Measurements from ENCODE around the gene RNU11. TPM values are rescaled to one million over a fixed set of nuclear protein-coding genes. Genes with fewer than 3 reads are reported as not detected.

Gene RNU11
- total RNA-seq, 1 experiment from 2014 or later, result not detected

DNA sequence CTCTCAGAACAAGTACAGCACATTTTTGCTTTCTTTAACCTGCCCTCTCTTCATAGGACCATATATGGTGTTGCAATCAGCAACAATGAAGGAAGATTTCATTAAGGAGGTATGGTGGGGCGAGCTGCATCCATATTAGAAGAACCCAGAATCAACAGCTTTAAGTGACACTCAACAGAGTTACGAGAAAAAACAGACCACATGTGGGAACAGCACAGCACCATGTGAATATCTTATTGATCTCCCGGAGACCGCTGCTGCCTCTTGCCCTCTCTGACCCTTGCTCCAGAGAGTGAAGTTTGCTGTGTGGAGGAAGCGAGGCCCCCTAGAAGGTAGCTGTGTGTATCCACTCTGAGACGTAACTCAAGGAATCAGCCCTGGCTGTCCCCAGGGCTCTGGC, 43.4 kb upstream of the RNU11 start:
- Histone ChIP-seq H3K23ac (ENCODE audit: insufficient read length, low read depth, low read length) (no peak overlapping the region), H3K18ac (ENCODE audit: insufficient read length, low read depth, low read length) (no peak overlapping the region), H2BK15ac (ENCODE audit: low read depth, low read length) (no peak overlapping the region), H2BK12ac (ENCODE audit: insufficient read length, low read depth, low read length) (no peak overlapping the region), H2BK20ac (ENCODE audit: low read depth, low read length, poor library complexity, severe bottlenecking) (no peak overlapping the region), H3K27ac (ENCODE audit: insufficient read length, low read depth, low read length) (no peak overlapping the region), H3K56ac (ENCODE audit: insufficient read length, low read depth, low read length) (no peak overlapping the region), H3K23me2 (ENCODE audit: insufficient read length, low read depth, low read length, poor library complexity, severe bottlenecking) (no peaks in the 10 kb centered on the region), H2BK120ac (ENCODE audit: low read depth, low read length, poor library complexity, severe bottlenecking) (no peak overlapping the region), H2AFZ (ENCODE audit: low read length) (no peak overlapping the region), H4K91ac (ENCODE audit: insufficient read length, low read depth, low read length) (no peak overlapping the region), H3K79me1 (ENCODE audit: insufficient read depth, low read depth, low read length, poor library complexity, severe bottlenecking) (no peaks in the 10 kb centered on the region), H3K9ac (ENCODE audit: extremely low read depth, insufficient read length, low read length) (no peak overlapping the region), H2AK5ac (ENCODE audit: insufficient read length, low read length) (no peak overlapping the region), H4K8ac (replicated peaks; ENCODE audit: insufficient read length, low read depth, low read length) (no peak overlapping the region), H3K27me3 (ENCODE audit: insufficient read depth, low read length) (no peaks in the 10 kb centered on the region), H3T11ph (ENCODE audit: low read length) (no peak overlapping the region), H3K4me2 (ENCODE audit: insufficient read depth, insufficient read length, low read length) (no peak overlapping the region), H3K79me2 (ENCODE audit: insufficient read depth, low read length) (no peaks in the 10 kb centered on the region), H3K4ac (ENCODE audit: low read depth, low read length) (no peak overlapping the region), H2BK5ac (ENCODE audit: insufficient read length, low read length) (no peak overlapping the region), H3K14ac (ENCODE audit: insufficient read depth, low read length) (no peak overlapping the region), H3K9me3 (ENCODE audit: control insufficient read depth, low read depth, low read length) (no peaks in the 10 kb centered on the region), H4K20me1 (ENCODE audit: control insufficient read depth, insufficient read depth, insufficient read length) (no peaks in the 10 kb centered on the region), H3K4me1 (ENCODE audit: insufficient read depth, low read length) (no peaks in the 10 kb centered on the region), H4K5ac (ENCODE audit: insufficient read length, low read depth, low read length) (no peak overlapping the region)
- no peak overlapping the region for H3K4me3 Mint-ChIP-seq
- peaks cover 5 to 16% of the 10 kb centered on the region in 2 experiments for H3K4me1 Mint-ChIP-seq
- H3K27me3 Mint-ChIP-seq (ENCODE audit: low read depth), result no peaks in the 10 kb centered on the region
- WGBS (ENCODE audit: extremely low coverage, insufficient read length, low lambda C conversion rate), result no CpG with 5 or more reads among the region's 6 CpGs
- TF ChIP-seq, protein P1, sequence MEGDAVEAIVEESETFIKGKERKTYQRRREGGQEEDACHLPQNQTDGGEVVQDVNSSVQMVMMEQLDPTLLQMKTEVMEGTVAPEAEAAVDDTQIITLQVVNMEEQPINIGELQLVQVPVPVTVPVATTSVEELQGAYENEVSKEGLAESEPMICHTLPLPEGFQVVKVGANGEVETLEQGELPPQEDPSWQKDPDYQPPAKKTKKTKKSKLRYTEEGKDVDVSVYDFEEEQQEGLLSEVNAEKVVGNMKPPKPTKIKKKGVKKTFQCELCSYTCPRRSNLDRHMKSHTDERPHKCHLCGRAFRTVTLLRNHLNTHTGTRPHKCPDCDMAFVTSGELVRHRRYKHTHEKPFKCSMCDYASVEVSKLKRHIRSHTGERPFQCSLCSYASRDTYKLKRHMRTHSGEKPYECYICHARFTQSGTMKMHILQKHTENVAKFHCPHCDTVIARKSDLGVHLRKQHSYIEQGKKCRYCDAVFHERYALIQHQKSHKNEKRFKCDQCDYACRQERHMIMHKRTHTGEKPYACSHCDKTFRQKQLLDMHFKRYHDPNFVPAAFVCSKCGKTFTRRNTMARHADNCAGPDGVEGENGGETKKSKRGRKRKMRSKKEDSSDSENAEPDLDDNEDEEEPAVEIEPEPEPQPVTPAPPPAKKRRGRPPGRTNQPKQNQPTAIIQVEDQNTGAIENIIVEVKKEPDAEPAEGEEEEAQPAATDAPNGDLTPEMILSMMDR (conservative IDR thresholded peaks at IDR 0.05), result no peak
- peaks cover 8 to 30% (median 20%) of the 10 kb centered on the region in 3 experiments for H3K36me3 Mint-ChIP-seq (ENCODE audit: insufficient read depth in 1 of 3, low read depth in 3 of 3)
- no peak for DNase-seq
- H3K27ac Mint-ChIP-seq, result peak overlapping the region in 1 of 3 experiments; percentile 62; a peak in 1 of 7 replicates
- no peaks in the 10 kb centered on the region for H3K9me3 Mint-ChIP-seq

All from H9 (cell line).